ENCODE measurements around the gene MRPL4. TPM values are rescaled to one million over a fixed set of nuclear protein-coding genes. Genes with fewer than 3 reads are reported as not detected.

Gene MRPL4
- total and polyA plus RNA-seq, 2 of the 13 experiments (the other 11 are each of a cell fraction or from before 2014, with no cell fraction given): 40.6 to 42.5 TPM

DNA sequence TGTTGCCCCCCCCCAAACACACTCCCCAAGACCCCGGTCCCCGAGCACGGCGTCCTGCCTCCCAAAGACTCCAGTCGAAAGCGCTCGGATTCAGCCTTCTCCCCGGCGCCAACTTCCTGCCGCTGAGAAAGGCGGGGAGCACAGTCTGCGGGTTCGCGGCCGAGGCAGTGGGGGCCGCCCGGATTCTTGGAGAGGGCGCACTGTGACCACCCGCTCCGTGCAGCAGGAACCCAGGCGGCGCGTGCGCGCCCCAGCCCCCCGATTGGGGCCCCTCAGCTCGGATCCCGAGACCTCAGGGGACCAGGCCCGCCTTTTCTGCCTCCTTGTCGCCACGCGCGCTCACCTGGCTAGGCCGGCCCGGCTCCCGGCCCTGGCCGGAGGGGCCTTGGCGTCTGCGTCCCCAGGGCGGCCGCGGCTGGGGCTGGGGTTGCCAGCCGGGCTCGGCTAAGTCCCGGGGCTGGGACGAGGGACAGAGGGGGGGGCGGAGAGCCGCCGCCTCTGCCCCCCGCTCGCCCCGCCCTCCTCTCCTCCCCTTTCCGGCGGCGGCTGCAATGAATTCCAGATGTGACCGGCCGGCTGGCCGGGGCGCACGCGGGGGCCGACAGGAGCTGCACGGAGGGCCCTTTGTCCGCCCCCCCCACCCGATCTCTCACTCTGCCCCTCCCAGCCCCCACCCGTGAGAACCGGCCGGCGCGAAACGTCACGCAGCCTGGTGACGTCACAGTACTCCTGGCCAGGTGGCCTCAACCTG lies 21.0 kb upstream of the MRPL4 start, which contains the start of gene S1PR2 (continued):
- TF ChIP-seq ZNF512B (CRISPR knock-in tag; IDR thresholded peaks at IDR 0.05; ENCODE audit: borderline replicate concordance) (no peak), HIC2 (CRISPR knock-in tag; IDR thresholded peaks at IDR 0.05; ENCODE audit: low read depth) (0 out of 2 replicates have a peak, but pooled peaks have one; percentile 21), CENPBD1 (CRISPR knock-in tag; IDR thresholded peaks at IDR 0.05; ENCODE audit: borderline replicate concordance, low read depth) (no peak), GZF1 (CRISPR knock-in tag; IDR thresholded peaks at IDR 0.05) (0 out of 2 replicates have a peak, but pooled peaks have one; percentile 44), HOXA9 (CRISPR knock-in tag; IDR thresholded peaks at IDR 0.05; ENCODE audit: borderline replicate concordance) (no peak), TEAD2 (CRISPR knock-in tag; IDR thresholded peaks at IDR 0.05) (no peak), ZNF550 (CRISPR knock-in tag; IDR thresholded peaks at IDR 0.05; ENCODE audit: borderline replicate concordance) (no peak), ZBTB38 (CRISPR knock-in tag; IDR thresholded peaks at IDR 0.05) (no peak), ZNF101 (CRISPR knock-in tag; IDR thresholded peaks at IDR 0.05; ENCODE audit: borderline replicate concordance, low read depth) (no peak), NR0B2 (CRISPR knock-in tag; IDR thresholded peaks at IDR 0.05) (no peak), TERF1 (CRISPR knock-in tag; IDR thresholded peaks at IDR 0.05) (no peak), ZNF776 (CRISPR knock-in tag; IDR thresholded peaks at IDR 0.05) (peak; percentile 26; the same call in 1 of the 2 replicates), ARNT2 (CRISPR knock-in tag; IDR thresholded peaks at IDR 0.05; ENCODE audit: low read depth) (no peak), MAFG (CRISPR knock-in tag; IDR thresholded peaks at IDR 0.05) (no peak), REPIN1 (CRISPR knock-in tag; IDR thresholded peaks at IDR 0.05; ENCODE audit: borderline replicate concordance, low read depth) (no peak), LCORL (IDR thresholded peaks at IDR 0.05) (no peak), LCORL (CRISPR knock-in tag; IDR thresholded peaks at IDR 0.05) (no peak), FLYWCH1 (CRISPR knock-in tag; IDR thresholded peaks at IDR 0.05) (no peak), RELA (CRISPR knock-in tag; IDR thresholded peaks at IDR 0.05) (no peak)
- TF ChIP-seq, protein P1, sequence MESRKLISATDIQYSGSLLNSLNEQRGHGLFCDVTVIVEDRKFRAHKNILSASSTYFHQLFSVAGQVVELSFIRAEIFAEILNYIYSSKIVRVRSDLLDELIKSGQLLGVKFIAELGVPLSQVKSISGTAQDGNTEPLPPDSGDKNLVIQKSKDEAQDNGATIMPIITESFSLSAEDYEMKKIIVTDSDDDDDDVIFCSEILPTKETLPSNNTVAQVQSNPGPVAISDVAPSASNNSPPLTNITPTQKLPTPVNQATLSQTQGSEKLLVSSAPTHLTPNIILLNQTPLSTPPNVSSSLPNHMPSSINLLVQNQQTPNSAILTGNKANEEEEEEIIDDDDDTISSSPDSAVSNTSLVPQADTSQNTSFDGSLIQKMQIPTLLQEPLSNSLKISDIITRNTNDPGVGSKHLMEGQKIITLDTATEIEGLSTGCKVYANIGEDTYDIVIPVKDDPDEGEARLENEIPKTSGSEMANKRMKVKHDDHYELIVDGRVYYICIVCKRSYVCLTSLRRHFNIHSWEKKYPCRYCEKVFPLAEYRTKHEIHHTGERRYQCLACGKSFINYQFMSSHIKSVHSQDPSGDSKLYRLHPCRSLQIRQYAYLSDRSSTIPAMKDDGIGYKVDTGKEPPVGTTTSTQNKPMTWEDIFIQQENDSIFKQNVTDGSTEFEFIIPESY (CRISPR knock-in tag; IDR thresholded peaks at IDR 0.05): no peak

All from HepG2 (cell line).